ENCODE results near the gene DGLUCY. TPM values are rescaled to one million over a fixed set of nuclear protein-coding genes. Genes with fewer than 3 reads are reported as not detected.

The DGLUCY gene
- total and polyA plus RNA-seq, 7 experiments from 2014 or later: 31.1 to 108 (median 87.8) TPM

GRCh38 chr14:91170504-91171121 lies 56.7 kb downstream of the DGLUCY start:
- intact Hi-C loops (cut with micrococcal nuclease): no loop called here
- no peak overlapping the region for H3K27ac Mint-ChIP-seq
- no peaks in the 10 kb centered on the region for H3K9me3 Mint-ChIP-seq
- H3K9me3 ChIP-seq (ENCODE audit: control insufficient read depth in 2 of 3, low read length in 3 of 3): no peaks in the 10 kb centered on the region
- ChIA-PET POLR2A (interaction anchor here (0.6 to 0.9 kb wide), 2 partner anchors 30 to 269 kb away, joined by 3 to 4 read pairs; no protein-coding TSS in a partner anchor), CTCF (interaction anchor here (0.6 to 12.6 kb wide), 7 partner anchors 12 to 358 kb away, joined by 3 to 204 read pairs (median 3); no protein-coding TSS in a partner anchor)
- peaks cover 5 to 24% (median 21%) of the 10 kb centered on the region in 5 donors for H3K36me3 Mint-ChIP-seq
- H3K4me1 Mint-ChIP-seq: peaks cover 0 to 6% (median 5%) of the 10 kb centered on the region in 7 donors
- H3K36me3 ChIP-seq (ENCODE audit: control insufficient read depth in 2 of 3, insufficient read depth in 3 of 3, low read length in 3 of 3): peaks cover 0 to 70% (median 0%) of the 10 kb centered on the region in 3 experiments
- no peak overlapping the region for H3K27ac ChIP-seq (ENCODE audit: low read depth, low read length)
- no peak overlapping the region for H3K4me3 ChIP-seq (ENCODE audit: low read length)
- H3K4me1 ChIP-seq (ENCODE audit: control insufficient read depth in 2 of 2, insufficient read depth in 2 of 2, low read length in 2 of 2): no peaks in the 10 kb centered on the region
- H3K27me3 Mint-ChIP-seq: no peaks in the 10 kb centered on the region
- H3K27me3 ChIP-seq (ENCODE audit: control insufficient read depth in 2 of 2, insufficient read depth in 2 of 2, low read length in 2 of 2): no peaks in the 10 kb centered on the region
- DNase-seq: no peak
- ATAC-seq: no peak
- H3K4me3 Mint-ChIP-seq: no peak overlapping the region

GRCh38 chr14:91171291-91171690 lies 57.4 kb downstream of the DGLUCY start:
- H3K27ac ChIP-seq (ENCODE audit: low read depth, low read length): no peak overlapping the region
- no peaks in the 10 kb centered on the region for H3K4me1 ChIP-seq (ENCODE audit: control insufficient read depth in 2 of 2, insufficient read depth in 2 of 2, low read length in 2 of 2)
- H3K4me3 Mint-ChIP-seq: no peak overlapping the region
- H3K36me3 ChIP-seq (ENCODE audit: control insufficient read depth in 2 of 3, insufficient read depth in 3 of 3, low read length in 3 of 3): peaks cover 0 to 70% (median 0%) of the 10 kb centered on the region in 3 experiments
- peaks cover 0 to 6% (median 5%) of the 10 kb centered on the region in 7 donors for H3K4me1 Mint-ChIP-seq
- POLR2A ChIA-PET: interaction anchor here (0.9 kb wide), 1 partner anchor 270 kb away, joined by 3 read pairs; no protein-coding TSS in a partner anchor
- H3K36me3 Mint-ChIP-seq: peaks cover 5 to 23% (median 17%) of the 10 kb centered on the region in 5 donors
- peak overlapping the region in 1 of 9 donors; percentile 43 for H3K27ac Mint-ChIP-seq
- H3K27me3 Mint-ChIP-seq: no peaks in the 10 kb centered on the region
- no peaks in the 10 kb centered on the region for H3K9me3 ChIP-seq (ENCODE audit: control insufficient read depth in 2 of 3, low read length in 3 of 3)
- H3K4me3 ChIP-seq (ENCODE audit: low read length): no peak overlapping the region
- CTCF ChIA-PET: interaction anchor here (0.8 to 12.6 kb wide), 7 partner anchors 13 to 272 kb away, joined by 3 to 204 read pairs (median 3); no protein-coding TSS in a partner anchor
- ATAC-seq: no peak
- no peaks in the 10 kb centered on the region for H3K27me3 ChIP-seq (ENCODE audit: control insufficient read depth in 2 of 2, insufficient read depth in 2 of 2, low read length in 2 of 2)
- no peak for DNase-seq
- intact Hi-C loops (cut with micrococcal nuclease): no loop called here
- no peaks in the 10 kb centered on the region for H3K9me3 Mint-ChIP-seq

DNA sequence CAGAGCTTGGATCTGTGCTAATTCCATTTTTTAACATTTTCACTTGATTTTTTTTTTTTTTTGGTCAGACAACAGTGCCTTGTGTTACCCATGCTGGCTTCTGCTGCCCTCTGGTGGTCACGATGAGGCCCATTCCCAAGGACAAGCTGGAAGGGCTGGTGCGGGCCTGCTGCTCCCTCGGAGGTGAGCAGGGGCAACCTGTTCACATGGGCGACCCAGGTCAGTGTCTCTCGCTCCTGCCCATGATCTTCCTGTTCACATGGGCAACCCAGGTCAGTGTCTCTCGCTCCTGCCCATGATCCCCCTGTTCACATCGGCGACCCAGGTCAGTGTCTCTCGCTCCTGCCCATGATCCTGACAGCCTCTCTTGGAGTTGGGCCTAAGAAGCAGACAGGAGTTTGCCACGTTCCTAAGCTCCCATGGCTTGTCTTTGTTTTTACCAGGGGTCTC lies 59.4 kb downstream of the DGLUCY start:
- Histone ChIP-seq H3K4me1 (ENCODE audit: control insufficient read depth in 2 of 2, insufficient read depth in 2 of 2, low read length in 2 of 2) (peaks cover 0 to 8% of the 10 kb centered on the region in 2 donors), H3K27me3 (ENCODE audit: control insufficient read depth in 2 of 2, insufficient read depth in 2 of 2, low read length in 2 of 2) (no peaks in the 10 kb centered on the region), H3K9me3 (ENCODE audit: control insufficient read depth in 2 of 3, low read length in 3 of 3) (no peaks in the 10 kb centered on the region), H3K36me3 (ENCODE audit: control insufficient read depth in 2 of 3, insufficient read depth in 3 of 3, low read length in 3 of 3) (peaks cover 0 to 56% (median 0%) of the 10 kb centered on the region in 3 experiments), H3K27ac (ENCODE audit: low read depth, low read length) (no peak overlapping the region), H3K4me3 (ENCODE audit: low read length) (no peak overlapping the region)
- peak; percentile 81 for ATAC-seq
- POLR2A ChIA-PET: interaction anchor here (0.6 to 1.8 kb wide), 3 partner anchors 112 to 776 kb away, joined by 3 to 9 read pairs (median 3); partner anchors contain the start of genes CALM1 and RPS6KA5
- peak; percentile 56 to 79 (median 73) for DNase-seq
- intact Hi-C loops (cut with micrococcal nuclease): loop anchor here (1.0 kb wide), 5 partner anchors 35 to 270 kb away; partner anchors contain the start of gene RPS6KA5 (in 1 of the 2)
- Mint-ChIP-seq H3K4me3 (no peak overlapping the region), H3K27me3 (no peaks in the 10 kb centered on the region), H3K36me3 (peaks cover 5 to 28% (median 13%) of the 10 kb centered on the region in 5 donors), H3K27ac (peak overlapping the region in 4 of 9 donors; percentile 6 to 71 (median 28)), H3K4me1 (peaks cover 6 to 18% (median 13%) of the 10 kb centered on the region in 7 donors), H3K9me3 (no peaks in the 10 kb centered on the region)
- CTCF ChIA-PET: interaction anchor here (0.6 to 12.6 kb wide), 46 partner anchors 9 to 1383 kb away, joined by 3 to 204 read pairs (median 4); partner anchors contain the start of genes GPR68 and RPS6KA5

- H3K36me3 Mint-ChIP-seq: peaks cover 0 to 24% (median 8%) of the 10 kb centered on the region in 5 donors
- H3K27ac ChIP-seq (ENCODE audit: low read depth, low read length): no peak overlapping the region
- peaks cover 0 to 8% of the 10 kb centered on the region in 2 donors for H3K4me1 ChIP-seq (ENCODE audit: control insufficient read depth in 2 of 2, insufficient read depth in 2 of 2, low read length in 2 of 2)
- no peak overlapping the region for H3K27ac Mint-ChIP-seq
- ATAC-seq: no peak
- intact Hi-C loops (cut with micrococcal nuclease): loop anchor here (1.0 kb wide), 5 partner anchors 36 to 271 kb away; partner anchors contain the start of gene RPS6KA5 (in 1 of the 2)
- H3K9me3 ChIP-seq (ENCODE audit: control insufficient read depth in 2 of 3, low read length in 3 of 3): no peaks in the 10 kb centered on the region
- CTCF ChIA-PET: interaction anchor here (0.6 to 12.6 kb wide), 22 partner anchors 9 to 280 kb away, joined by 3 to 204 read pairs (median 6); partner anchors contain the start of gene RPS6KA5
- H3K4me3 Mint-ChIP-seq: no peak overlapping the region
- peaks cover 0 to 55% (median 0%) of the 10 kb centered on the region in 3 experiments for H3K36me3 ChIP-seq (ENCODE audit: control insufficient read depth in 2 of 3, insufficient read depth in 3 of 3, low read length in 3 of 3)
- DNase-seq: no peak
- H3K27me3 ChIP-seq (ENCODE audit: control insufficient read depth in 2 of 2, insufficient read depth in 2 of 2, low read length in 2 of 2): no peaks in the 10 kb centered on the region
- H3K4me3 ChIP-seq (ENCODE audit: low read length): no peak overlapping the region
- H3K9me3 Mint-ChIP-seq: no peaks in the 10 kb centered on the region
- no peaks in the 10 kb centered on the region for H3K27me3 Mint-ChIP-seq
- H3K4me1 Mint-ChIP-seq: peaks cover 6 to 19% (median 13%) of the 10 kb centered on the region in 7 donors
- POLR2A ChIA-PET: interaction anchor here (0.6 to 1.8 kb wide), 2 partner anchors 271 to 368 kb away, joined by 4 to 9 read pairs; no protein-coding TSS in a partner anchor
Measured at GRCh38 chr14:91173904-91174303, 60.0 kb downstream of the DGLUCY start.

DNA sequence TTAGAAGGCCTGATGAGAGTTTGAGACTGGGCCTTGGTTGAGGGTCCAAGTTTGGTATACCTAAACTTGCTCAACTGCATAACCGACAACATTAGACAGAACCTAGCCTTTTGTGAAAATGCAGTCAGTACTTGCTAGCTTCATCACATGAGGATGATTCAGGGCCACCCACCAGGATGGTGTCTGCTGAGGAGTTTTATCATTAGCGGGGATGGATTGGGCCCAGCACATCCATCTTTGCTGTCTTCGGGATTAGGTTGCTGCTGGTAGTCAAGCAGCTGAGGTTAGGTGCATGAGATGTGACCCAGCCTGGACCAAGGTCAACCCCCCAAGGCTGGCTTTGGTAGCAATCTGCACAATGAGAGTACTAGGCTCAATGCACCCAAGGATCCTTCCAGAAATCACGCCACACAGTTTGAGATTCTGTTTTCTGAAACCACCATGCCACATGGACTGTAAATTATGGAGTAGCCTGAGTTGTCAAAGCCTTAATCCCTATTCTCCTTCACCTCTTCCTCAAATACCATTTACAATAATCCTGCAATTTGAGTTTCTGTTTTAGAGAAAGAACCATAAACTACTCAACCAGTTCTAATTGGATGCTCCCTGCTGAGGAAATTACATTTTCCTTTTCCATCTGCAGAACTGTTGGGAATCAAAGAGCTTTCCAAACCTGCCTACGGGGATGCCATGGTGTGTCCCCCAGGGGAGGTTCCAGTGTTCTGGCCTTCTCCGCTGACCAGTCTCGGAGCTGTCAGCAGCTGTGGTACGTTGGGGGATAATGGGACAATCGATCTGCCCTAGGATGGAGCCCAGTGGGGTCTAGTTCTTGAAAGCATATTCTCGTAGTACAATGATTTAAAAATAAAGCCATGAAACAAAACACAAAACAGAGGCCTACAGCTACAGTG lies 61.7 kb downstream of the DGLUCY start:
- H3K27me3 Mint-ChIP-seq: no peaks in the 10 kb centered on the region

More for the DNA sequence above, 61.7 kb downstream of the DGLUCY start:
- DNase-seq (no peak), ATAC-seq (no peak)
- H3K27ac Mint-ChIP-seq: peak overlapping the region in 5 of 9 donors; percentile 18 to 61 (median 57)
- no peaks in the 10 kb centered on the region for H3K9me3 Mint-ChIP-seq
- peaks cover 0 to 27% (median 8%) of the 10 kb centered on the region in 5 donors for H3K36me3 Mint-ChIP-seq
- Histone ChIP-seq H3K4me1 (ENCODE audit: control insufficient read depth in 2 of 2, insufficient read depth in 2 of 2, low read length in 2 of 2) (peaks cover 0 to 8% of the 10 kb centered on the region in 2 donors), H3K36me3 (ENCODE audit: control insufficient read depth in 2 of 3, insufficient read depth in 3 of 3, low read length in 3 of 3) (peaks cover 0 to 39% (median 0%) of the 10 kb centered on the region in 3 experiments), H3K27me3 (ENCODE audit: control insufficient read depth in 2 of 2, insufficient read depth in 2 of 2, low read length in 2 of 2) (no peaks in the 10 kb centered on the region), H3K4me3 (ENCODE audit: low read length) (no peak overlapping the region), H3K9me3 (ENCODE audit: control insufficient read depth in 2 of 3, low read length in 3 of 3) (no peaks in the 10 kb centered on the region), H3K27ac (ENCODE audit: low read depth, low read length) (no peak overlapping the region)
- peaks cover 6 to 21% (median 13%) of the 10 kb centered on the region in 7 donors for H3K4me1 Mint-ChIP-seq
- no peak overlapping the region for H3K4me3 Mint-ChIP-seq
- ChIA-PET CTCF (interaction anchor here (0.6 to 12.6 kb wide), 14 partner anchors 12 to 1500 kb away, joined by 3 to 204 read pairs (median 4); partner anchors contain the start of genes DGLUCY and RPS6KA5), POLR2A (interaction anchor here (1.4 to 2.6 kb wide), 2 partner anchors 111 to 273 kb away, joined by 4 to 21 read pairs; no protein-coding TSS in a partner anchor)
- intact Hi-C loops (cut with micrococcal nuclease): loop anchor here (2.0 to 5.0 kb wide), 3 partner anchors 19 to 242 kb away; partner anchors contain the start of gene CCDC88C (in 1 of the 2)

All from naive thymus-derived CD4-positive, alpha-beta T cell (primary cell).